GM21367 (cell line): ENCODE measurements around the gene GRIK4.

Source experiments
- ATAC-seq: cut with Tn5 transposase; IDR thresholded peaks from one replicate; pipeline ENCODE4 v1.9.1; 2021; ENCODE audit not compliant: unreplicated experiment

GRIK4 gene

GRCh38 chr11:120630122-120630521 lies 118.6 kb downstream of the GRIK4 start:
- no peak for ATAC-seq

DNA sequence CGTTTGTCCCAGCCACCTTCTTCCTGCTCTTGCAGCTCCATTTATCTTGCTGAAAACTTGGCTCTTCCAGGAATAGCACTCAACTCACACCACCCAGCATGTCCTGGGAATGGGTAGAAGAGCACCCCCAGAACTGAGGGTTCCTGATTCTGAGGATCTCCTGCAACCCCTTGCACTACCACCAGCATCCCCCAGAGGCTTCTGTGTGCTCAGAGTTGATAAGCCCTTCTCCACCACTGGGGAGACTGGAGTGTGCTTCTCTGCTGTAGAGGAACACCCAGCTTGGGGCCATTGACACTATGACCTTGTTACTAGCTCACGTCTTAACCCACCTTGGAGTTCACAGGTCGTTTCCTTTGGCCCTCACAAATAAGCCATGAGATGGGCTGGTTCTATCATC lies 121.0 kb downstream of the GRIK4 start:
- ATAC-seq: peak; percentile 57

- ATAC-seq: no peak
Measured at GRCh38 chr11:120633616-120634393, 122.3 kb downstream of the GRIK4 start.

DNA sequence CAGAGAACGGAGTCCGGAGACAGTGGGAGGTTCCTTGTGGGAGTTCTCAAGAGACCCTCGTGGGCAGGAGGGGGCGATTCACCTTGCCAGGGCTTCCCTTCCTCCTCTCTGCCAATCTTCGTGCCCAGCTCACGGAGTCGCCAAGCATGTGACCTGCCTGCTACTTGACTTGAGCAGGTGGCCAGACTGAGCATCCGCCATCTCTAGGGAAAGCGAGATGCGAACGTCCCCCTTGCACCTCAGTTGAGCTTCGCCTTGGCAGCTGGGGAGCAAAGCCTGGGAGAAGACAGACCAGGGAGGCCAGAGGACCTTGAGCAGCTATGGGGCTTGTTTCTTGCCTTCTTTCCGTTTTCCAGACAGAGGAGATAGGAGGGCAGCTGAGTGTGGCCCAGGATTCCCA lies 123.2 kb downstream of the GRIK4 start:
- ATAC-seq: no peak

DNA sequence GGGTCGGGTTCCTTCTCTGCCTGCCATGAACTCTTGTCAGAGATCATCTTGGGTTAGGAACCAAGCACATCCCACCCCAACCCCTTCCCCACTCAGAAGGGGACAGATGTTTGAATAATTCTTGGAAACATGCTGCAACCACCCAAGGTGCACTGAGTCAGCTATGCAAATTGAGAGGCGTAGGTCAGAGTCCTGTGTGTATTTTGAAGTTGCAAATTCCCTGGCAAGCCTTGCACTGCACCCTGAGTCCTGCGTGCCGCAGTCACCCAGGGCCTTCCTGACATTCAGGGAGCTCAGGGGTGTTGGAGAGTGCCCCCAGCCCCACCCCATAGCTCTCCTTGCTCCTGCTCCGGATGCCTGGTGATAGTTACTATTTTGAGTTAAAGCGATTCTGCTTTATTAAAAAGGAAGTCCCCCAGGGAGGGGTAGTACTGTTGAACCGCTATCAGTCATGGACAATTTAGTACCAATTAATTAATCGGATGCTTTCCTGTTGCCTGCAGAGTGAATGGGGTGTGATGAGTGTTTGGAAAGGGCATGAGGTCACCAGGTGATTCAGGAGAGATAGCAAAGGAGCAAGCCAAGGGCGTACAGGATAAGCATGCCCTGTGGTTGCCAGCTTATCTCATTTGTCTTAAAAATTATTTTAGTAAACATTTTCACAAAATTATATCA lies 123.7 kb downstream of the GRIK4 start:
- ATAC-seq: no peak

DNA sequence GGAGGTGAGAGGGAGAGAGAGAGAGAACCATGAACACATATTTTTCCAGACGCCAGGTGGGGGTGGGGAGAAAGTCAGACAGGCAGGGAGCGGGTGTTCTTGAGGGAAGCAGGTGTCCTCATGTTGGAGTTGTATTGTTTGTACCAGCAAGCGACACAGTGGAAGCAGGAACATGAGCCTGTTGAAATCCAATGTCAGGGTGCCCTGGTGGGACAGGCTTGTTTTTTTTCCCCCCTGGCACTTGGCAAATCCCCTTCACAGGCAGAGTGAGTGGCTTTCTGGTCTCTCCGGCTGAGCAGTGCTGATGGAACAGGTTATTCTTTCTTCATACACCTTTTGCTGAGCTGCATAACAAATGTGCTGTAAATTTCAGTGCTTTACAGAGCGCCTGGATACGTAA lies 125.6 kb downstream of the GRIK4 start:
- no peak for ATAC-seq

GRCh38 chr11:120642196-120642894 lies 130.8 kb downstream of the GRIK4 start:
- no peak for ATAC-seq

DNA sequence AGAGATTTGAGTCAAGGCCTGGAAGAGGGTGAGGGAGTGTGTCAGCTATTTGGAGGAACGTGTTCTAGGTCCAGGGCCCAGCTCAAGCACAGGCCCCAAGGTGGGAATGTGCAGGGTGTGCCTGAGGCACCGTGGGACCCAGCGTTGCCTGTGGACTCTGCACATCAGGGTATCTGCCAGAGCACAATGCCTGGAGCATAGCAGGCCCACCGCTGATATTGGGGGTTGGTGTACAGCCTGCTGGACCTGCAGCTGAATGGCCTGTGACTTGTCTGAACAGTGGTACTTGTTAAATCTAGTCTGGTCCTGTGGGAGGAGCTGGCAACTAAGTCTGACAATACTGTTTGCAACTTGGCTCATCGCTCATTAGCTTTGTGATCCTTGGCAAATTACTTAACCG lies 131.7 kb downstream of the GRIK4 start:
- ATAC-seq: no peak

- no peak for ATAC-seq
Measured at GRCh38 chr11:120645639-120646038, 134.1 kb downstream of the GRIK4 start.

GRCh38 chr11:120646206-120646605 lies 134.7 kb downstream of the GRIK4 start:
- ATAC-seq: no peak

GRCh38 chr11:120647681-120648080 lies 136.1 kb downstream of the GRIK4 start:
- ATAC-seq: no peak

DNA sequence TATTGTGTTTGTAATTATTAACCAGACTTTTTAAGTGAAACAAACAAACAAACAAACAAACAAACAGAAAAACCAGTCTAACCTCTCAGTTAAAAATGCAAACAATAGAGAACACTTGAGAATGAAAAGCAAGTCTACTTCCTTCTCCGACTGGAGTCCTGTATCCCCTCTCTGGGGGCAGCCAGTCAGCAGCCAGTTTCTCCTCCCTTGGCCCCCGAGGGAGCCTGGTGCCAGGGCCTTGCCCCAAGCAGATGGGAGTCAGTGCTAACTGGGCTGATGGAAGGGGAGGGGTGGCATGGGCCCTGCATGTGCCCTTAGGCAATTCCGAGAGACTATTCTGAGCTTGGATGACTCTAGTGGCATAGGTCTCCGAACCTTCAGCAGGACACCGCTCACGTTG lies 137.2 kb downstream of the GRIK4 start:
- ATAC-seq: no peak

DNA sequence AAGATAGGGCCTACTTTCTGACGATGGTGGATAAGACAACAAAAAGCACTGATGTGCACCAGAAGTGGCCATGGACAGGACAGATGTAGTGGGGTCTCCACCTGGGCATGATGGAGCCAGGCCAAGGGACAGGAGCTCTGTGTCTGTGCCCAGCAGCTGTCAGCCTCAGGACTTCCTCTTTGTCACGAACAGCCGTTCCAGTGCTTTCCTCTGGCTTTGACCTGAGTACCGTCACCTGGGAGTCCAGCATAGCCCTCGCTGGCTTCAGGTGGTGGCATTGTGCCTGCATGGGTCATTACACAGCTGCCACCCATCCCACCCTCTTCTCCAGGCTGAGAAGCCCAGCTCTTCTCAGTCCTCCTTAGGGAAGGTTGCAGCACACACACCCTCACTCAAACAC lies 137.8 kb downstream of the GRIK4 start:
- ATAC-seq: no peak

DNA sequence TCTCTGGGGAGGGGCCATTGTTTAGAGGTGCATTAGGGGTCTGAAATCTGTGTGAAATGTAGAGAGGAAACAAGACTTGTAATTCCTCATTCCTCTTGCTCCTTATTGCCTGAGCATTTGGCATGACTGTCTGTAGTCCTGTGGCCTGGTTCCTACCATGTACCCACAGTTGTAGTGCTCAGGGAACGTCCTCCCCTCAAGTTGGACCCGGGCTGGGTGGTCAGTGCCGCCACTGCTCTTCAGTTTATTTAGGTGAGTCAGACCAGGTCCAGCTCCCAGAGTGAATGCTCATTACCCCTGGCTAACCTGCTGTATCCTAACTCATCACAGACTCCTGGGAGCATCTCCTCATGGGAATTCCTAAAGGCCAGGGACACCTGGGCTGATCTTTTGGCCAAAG lies 139.8 kb downstream of the GRIK4 start:
- no peak for ATAC-seq

DNA sequence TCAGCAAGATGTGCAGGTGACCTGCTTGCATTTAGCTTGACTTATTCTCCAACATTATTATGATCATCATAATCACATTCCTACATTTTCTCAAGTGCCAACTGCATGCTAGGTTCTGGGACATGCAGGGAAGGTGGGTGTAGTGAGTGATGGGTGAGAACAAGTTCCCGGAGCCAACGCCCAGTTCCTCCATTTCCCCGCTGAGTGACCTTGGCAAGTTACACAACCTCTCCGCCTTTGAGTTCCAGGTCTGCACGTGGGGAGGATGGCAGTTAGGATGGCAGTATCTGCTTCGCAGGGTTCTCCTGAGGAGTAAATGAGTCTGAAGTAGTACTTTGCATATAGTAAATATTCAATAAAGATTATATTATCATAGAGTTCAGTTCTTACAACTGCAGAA lies 140.3 kb downstream of the GRIK4 start:
- ATAC-seq: no peak

DNA sequence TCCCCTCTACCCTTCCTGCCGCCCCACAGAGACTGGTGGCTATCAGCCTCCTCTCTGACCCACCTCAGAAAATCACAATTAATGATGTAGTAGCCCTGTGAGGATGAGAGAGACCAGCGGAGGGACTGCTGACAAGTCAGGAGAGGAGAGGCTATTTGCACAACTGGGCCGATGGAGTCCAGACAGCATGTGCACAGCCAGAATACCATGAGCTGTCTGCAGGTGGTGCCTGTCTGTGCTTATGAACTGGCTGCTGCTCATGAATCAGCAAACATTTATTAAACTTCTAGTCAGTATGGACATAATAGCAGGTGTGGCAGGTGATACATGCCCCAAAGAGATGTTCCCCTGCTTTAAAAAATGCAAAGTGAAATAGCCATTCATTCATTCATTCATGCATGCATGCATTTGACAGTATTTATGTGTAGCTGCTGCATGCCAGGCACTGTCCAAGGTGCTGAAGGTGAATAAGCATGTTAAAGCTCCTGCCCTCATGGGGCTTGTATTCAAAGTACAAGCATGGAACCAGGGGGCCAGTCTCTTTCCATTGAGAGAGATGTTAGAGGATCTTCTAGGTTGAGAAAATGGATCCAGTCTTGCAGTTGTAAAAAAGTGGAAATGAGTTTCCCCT lies 141.3 kb downstream of the GRIK4 start:
- no peak for ATAC-seq

GRCh38 chr11:120655589-120655988 lies 144.0 kb downstream of the GRIK4 start:
- no peak for ATAC-seq

DNA sequence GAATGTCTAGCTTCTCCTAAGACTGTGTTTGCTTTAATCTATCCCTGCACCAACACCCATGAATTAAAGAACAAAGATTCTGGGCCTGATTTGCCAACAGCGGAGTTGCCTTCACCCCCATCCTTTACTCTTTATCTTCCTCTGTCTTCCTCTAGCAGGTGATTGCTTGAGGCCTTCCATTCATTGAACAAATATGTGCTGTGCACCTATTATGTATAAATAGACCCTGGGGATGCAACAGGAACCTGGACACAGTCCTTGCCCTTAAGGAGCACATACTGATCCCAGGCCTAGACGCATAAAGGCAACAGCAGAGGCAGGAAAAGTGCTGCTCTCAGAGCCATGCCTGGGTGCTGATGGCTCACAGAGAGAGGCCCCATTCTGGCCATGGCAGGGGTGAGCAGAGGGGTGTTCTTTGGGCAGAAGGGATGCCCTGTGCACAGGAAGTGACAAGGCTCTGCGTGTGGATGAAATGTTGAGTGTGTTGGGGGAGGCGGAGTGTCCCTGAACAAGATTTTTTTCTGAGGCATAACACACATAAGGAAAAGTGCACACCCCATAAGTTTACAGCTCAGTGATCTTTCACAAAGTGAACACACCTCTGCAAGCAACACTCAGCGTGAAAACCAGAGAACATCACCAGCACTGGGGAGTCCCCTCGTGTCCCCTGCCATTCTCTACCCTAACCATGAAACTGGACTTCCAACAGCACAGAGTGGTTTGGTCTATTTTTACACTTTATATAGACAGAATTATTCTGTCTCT lies 145.9 kb downstream of the GRIK4 start:
- no peak for ATAC-seq

- no peak for ATAC-seq
Measured at GRCh38 chr11:120658071-120658423, 146.5 kb downstream of the GRIK4 start.

DNA sequence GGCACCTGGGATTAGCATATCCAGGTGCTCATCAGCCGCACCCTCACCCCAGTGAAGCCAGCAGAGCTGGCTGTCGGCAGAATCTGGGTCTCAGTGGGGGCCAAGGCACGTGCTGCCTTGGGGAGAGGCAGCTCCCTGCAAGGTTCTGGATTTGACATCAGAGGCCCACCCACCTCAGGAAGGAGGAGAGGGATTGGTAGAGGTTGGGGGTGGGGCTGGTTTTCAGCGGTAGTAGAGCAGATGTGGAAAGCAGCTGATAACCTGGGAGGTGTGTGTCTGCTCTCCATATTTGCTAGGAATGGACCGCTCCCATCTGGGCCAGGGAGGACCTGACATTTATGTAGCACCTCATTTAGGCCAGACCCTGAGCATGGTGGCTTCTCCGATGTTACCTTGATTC lies 147.5 kb downstream of the GRIK4 start:
- ATAC-seq: no peak

DNA sequence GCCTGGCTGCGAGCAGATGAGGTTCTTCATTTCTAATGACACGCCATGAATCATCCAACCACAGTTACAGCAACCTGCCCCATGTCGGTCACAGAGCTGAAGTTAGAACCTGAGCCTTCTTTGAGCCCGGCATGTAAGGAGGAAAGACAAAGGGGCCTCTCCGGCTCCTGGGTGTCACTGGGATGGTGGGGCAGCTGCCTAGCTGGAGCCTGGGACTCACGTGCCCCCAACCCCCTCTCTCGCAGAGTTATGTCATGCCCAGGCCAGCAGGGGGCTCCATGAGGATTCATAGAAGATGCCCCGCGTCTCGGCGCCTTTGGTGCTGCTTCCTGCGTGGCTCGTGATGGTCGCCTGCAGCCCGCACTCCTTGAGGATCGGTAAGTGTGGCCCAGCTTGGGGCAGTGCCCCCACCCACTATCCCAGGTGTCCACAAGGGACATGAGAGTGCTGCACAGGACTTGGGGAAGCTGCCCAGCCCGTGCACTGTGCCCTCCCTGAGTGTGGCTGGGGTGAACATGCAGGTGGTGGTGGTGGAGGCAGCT lies 148.5 kb downstream of the GRIK4 start:
- no peak for ATAC-seq
